ENCODE results near the gene DDX19B. TPM values are rescaled to one million over a fixed set of nuclear protein-coding genes. Genes with fewer than 3 reads are reported as not detected.

The DDX19B gene
- total RNA-seq, 1 donor from 2014 or later, result 33.8 TPM

Other genes with a start within 250 kb of the DDX19B start
- gene PDPR, start 184.9 kb upstream of the DDX19B start, total RNA-seq, result 39.0 and 39.4 TPM in 2 replicates
- 0.16 and 0.50 TPM in 2 replicates for gene CLEC18C, start 125.4 kb upstream of the DDX19B start, total RNA-seq
- 28.7 and 28.9 TPM in 2 replicates for gene EXOSC6, start 47.2 kb upstream of the DDX19B start, total RNA-seq
- gene AARS1, start 9.7 kb upstream of the DDX19B start, total RNA-seq, result 80.5 and 82.8 TPM in 2 replicates
- 43.2 and 44.5 TPM in 2 replicates for gene DDX19A, start 47.7 kb downstream of the DDX19B start, total RNA-seq
- 25.7 and 28.4 TPM in 2 replicates for gene ST3GAL2, start 139.9 kb downstream of the DDX19B start, total RNA-seq
- gene FCSK, start 155.4 kb downstream of the DDX19B start, total RNA-seq, result 18.2 and 22.1 TPM in 2 replicates
- 56.2 and 56.6 TPM in 2 replicates for gene COG4, start 224.4 kb downstream of the DDX19B start, total RNA-seq
- 441 and 453 TPM in 2 replicates for gene SF3B3, start 224.6 kb downstream of the DDX19B start, total RNA-seq